Peyer's patch (tissue), 4 donors: ENCODE measurements around the gene SLF2.

Source experiments
- CTCF ChIP-seq, 6 experiments: fragments of 450-650 bp in 4 of 6; fragments of 200-600 bp in 2 of 6; sonication (generic) in 1 of 6; IDR thresholded peaks; one replicate each; pipeline ENCODE4 v1.5.1; 2017 to 2019; ENCODE audit warnings: antibody characterized with exemption in 6 of 6, mild to moderate bottlenecking in 3 of 6, moderate library complexity in 1 of 6
- POLR2A ChIP-seq, 2 donors: fragments of 450-650 bp; IDR thresholded peaks; one replicate each; pipeline ENCODE4 v1.5.1; 2017; ENCODE audit warnings: antibody characterized with exemption in 2 of 2, mild to moderate bottlenecking in 2 of 2, moderate library complexity in 2 of 2

- no peak for TF ChIP-seq CTCF (IDR thresholded peaks at IDR 0.05)
- no peak for TF ChIP-seq POLR2A (IDR thresholded peaks at IDR 0.05)
Observed at GRCh38 chr10:100927266-100927665, 14.5 kb downstream of the SLF2 start.
